Esophagus muscularis mucosa (tissue), 3 donors: Measurements from ENCODE around the gene BIN1.

Source experiments
- POLR2AphosphoS5 ChIP-seq, 2 donors: sonication (generic); formaldehyde crosslinking; IDR thresholded peaks; one replicate each; pipeline ENCODE4 v1.6.1; 2017; ENCODE audit warnings: antibody characterized with exemption in 2 of 2
- TF ChIP-seq, protein P1 (sequence below), 3 experiments: fragments of 200-600 bp in 2 of 3; fragments of 450-650 bp in 1 of 3; sonication (generic) in 2 of 3; IDR thresholded peaks; one replicate each; pipeline ENCODE4 v1.5.1; 2017 to 2019; ENCODE audit warnings: antibody characterized with exemption in 3 of 3, mild to moderate bottlenecking in 2 of 3, moderate library complexity in 1 of 3

GRCh38 chr2:127154396-127154795, 47.4 kb upstream of the BIN1 start:
- TF ChIP-seq, protein P1, sequence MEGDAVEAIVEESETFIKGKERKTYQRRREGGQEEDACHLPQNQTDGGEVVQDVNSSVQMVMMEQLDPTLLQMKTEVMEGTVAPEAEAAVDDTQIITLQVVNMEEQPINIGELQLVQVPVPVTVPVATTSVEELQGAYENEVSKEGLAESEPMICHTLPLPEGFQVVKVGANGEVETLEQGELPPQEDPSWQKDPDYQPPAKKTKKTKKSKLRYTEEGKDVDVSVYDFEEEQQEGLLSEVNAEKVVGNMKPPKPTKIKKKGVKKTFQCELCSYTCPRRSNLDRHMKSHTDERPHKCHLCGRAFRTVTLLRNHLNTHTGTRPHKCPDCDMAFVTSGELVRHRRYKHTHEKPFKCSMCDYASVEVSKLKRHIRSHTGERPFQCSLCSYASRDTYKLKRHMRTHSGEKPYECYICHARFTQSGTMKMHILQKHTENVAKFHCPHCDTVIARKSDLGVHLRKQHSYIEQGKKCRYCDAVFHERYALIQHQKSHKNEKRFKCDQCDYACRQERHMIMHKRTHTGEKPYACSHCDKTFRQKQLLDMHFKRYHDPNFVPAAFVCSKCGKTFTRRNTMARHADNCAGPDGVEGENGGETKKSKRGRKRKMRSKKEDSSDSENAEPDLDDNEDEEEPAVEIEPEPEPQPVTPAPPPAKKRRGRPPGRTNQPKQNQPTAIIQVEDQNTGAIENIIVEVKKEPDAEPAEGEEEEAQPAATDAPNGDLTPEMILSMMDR (IDR thresholded peaks at IDR 0.05): no peak
- no peak for TF ChIP-seq POLR2AphosphoS5 (IDR thresholded peaks at IDR 0.05)
